ACC112 (cell line): ENCODE measurements around the gene CHI3L1.

Source experiments
- H2AFZ ChIP-seq: fragments of 200-600 bp; sonication (generic); one replicate; pipeline ENCODE4 v1.6.0; 2017; ENCODE audit warnings: antibody characterized with exemption, low read length; ENCODE audit not compliant: unreplicated experiment
- H3K27ac ChIP-seq: fragments of 200-600 bp; sonication (generic); 2 replicates; pipeline ENCODE4 v1.5.1; 2014; ENCODE audit warnings: low read depth, mild to moderate bottlenecking, antibody characterized with exemption, low read length, moderate library complexity
- H3K27me3 ChIP-seq: fragments of 200-600 bp; sonication (generic); 2 replicates; pipeline ENCODE4 v1.6.1; 2014; ENCODE audit warnings: mild to moderate bottlenecking, antibody characterized with exemption, low read length, moderate library complexity, mixed read lengths; ENCODE audit not compliant: insufficient read depth
- H3K36me3 ChIP-seq: fragments of 200-600 bp; sonication (generic); 2 replicates; pipeline ENCODE4 v1.6.1; 2016; ENCODE audit warnings: mild to moderate bottlenecking, antibody characterized with exemption, low read length, moderate library complexity, mixed read lengths; ENCODE audit not compliant: insufficient read depth
- H3K4me1 ChIP-seq: fragments of 200-600 bp; sonication (generic); one replicate; pipeline ENCODE4 v1.6.1; 2016; ENCODE audit warnings: low read length, mixed read lengths; ENCODE audit not compliant: insufficient read depth, unreplicated experiment, control insufficient read depth
- H3K4me3 ChIP-seq: fragments of 200-600 bp; sonication (generic); 2 replicates; pipeline ENCODE4 v1.5.1; 2014; ENCODE audit warnings: mild to moderate bottlenecking, low read depth, low read length
- H3K79me2 ChIP-seq: fragments of 200-600 bp; sonication (generic); one replicate; pipeline ENCODE4 v1.6.0; 2016; ENCODE audit warnings: low read length; ENCODE audit not compliant: control insufficient read depth, unreplicated experiment, insufficient read depth

CHI3L1 gene

DNA sequence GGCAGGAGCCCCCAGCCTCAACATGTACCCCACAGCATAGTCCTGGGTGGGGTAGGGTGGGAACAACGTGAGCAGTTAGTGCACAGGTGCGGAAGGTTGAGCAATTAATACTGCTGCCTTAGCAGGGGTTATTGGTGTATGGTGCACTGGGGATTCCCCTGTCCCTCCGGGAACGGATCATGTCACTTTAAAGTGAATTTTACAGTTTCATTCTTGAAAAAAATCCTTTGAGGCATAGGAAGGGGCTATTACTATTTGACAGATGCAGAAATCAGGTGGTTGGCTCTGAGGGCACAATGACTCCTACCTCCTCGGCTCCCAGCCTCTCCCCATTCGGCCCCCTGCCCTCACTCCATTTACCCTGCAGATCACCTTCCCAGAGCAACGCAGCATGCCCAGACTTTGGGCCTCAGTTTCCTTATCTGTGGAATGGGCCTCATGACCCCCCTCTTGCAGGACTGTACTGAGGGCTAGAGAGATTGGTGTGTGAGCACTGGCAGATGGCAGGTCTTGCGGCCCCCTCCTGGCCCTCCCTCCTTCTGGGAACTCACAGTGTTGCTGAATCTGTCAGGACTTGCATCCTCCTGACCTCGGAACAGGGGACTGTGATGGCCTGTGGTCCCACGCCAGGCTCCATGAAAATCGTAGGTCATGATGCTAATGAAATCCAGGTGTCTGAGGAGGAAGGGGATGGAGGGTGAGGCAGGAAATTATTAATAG is 5.7 kb downstream of the CHI3L1 start:
- H3K27ac ChIP-seq, result no peak overlapping the region
- H3K79me2 ChIP-seq, result no peaks in the 10 kb centered on the region
- no peak overlapping the region for H3K4me3 ChIP-seq
- H3K36me3 ChIP-seq, result no peaks in the 10 kb centered on the region
- no peak overlapping the region for H2AFZ ChIP-seq
- peaks cover 32% of the 10 kb centered on the region for H3K4me1 ChIP-seq
- H3K27me3 ChIP-seq, result no peaks in the 10 kb centered on the region

- Histone ChIP-seq H3K4me1 (peaks cover 36% of the 10 kb centered on the region), H3K27me3 (no peaks in the 10 kb centered on the region), H3K36me3 (no peaks in the 10 kb centered on the region), H3K4me3 (no peak overlapping the region), H2AFZ (no peak overlapping the region), H3K79me2 (no peaks in the 10 kb centered on the region), H3K27ac (no peak overlapping the region)
Measured at GRCh38 chr1:203179667-203180005, 6.9 kb downstream of the CHI3L1 start.

GRCh38 chr1:203178821-203179666 is 7.5 kb downstream of the CHI3L1 start:
- H3K27me3 ChIP-seq, result no peaks in the 10 kb centered on the region
- no peak overlapping the region for H3K27ac ChIP-seq
- no peaks in the 10 kb centered on the region for H3K79me2 ChIP-seq
- peaks cover 36% of the 10 kb centered on the region for H3K4me1 ChIP-seq
- H3K36me3 ChIP-seq, result no peaks in the 10 kb centered on the region
- no peak overlapping the region for H2AFZ ChIP-seq
- no peak overlapping the region for H3K4me3 ChIP-seq

- peak overlapping the region; percentile 64 for H2AFZ ChIP-seq
- peak overlapping the region; percentile 72 for H3K27ac ChIP-seq
- no peaks in the 10 kb centered on the region for H3K79me2 ChIP-seq
- H3K27me3 ChIP-seq, result no peaks in the 10 kb centered on the region
- H3K36me3 ChIP-seq, result no peaks in the 10 kb centered on the region
- H3K4me1 ChIP-seq, result peaks cover 36% of the 10 kb centered on the region
- peak overlapping the region; percentile 22; the same call in 1 of the 2 replicates for H3K4me3 ChIP-seq
Measured at GRCh38 chr1:203178083-203178482, 8.4 kb downstream of the CHI3L1 start.

DNA sequence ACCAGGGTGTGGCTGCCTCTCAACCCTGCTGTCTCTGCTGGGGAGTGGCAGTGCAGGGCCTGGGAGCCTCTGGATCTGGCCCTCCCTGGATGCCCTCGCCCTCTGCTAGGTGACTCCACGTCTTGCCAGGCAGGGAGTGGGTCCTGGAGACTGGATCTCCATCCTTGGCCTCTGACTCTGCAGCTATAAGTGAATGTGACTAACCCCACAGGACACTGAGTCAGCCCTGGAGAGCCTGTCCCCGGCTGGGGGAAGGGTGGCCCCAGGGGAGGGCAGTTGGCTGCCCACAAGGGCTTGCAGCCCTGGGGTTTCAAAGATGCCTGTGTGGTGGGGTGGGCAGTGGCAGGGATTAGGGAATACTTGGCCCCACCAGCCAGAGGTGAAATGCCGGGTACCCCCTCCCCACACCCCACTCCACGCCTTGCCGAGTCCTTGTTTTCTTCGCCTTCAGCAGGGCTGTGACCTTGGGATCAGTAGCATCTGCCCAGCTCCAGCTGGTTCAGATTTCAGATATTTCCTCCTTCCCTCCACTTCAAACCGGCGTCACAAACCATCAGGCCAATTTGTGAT is 8.9 kb downstream of the CHI3L1 start:
- no peaks in the 10 kb centered on the region for H3K36me3 ChIP-seq

GRCh38 chr1:203177036-203177405 is 9.5 kb downstream of the CHI3L1 start:
- Histone ChIP-seq H3K36me3 (no peaks in the 10 kb centered on the region), H3K27ac (peak overlapping the region; percentile 22), H3K4me1 (peaks cover 36% of the 10 kb centered on the region), H2AFZ (no peak overlapping the region), H3K79me2 (no peaks in the 10 kb centered on the region), H3K27me3 (no peaks in the 10 kb centered on the region), H3K4me3 (0 out of 2 replicates have a peak overlapping the region, but pooled peaks have one; percentile 22)

More for the DNA sequence above, 8.9 kb downstream of the CHI3L1 start:
- H3K4me1 ChIP-seq, result peaks cover 36% of the 10 kb centered on the region
- H3K27me3 ChIP-seq, result no peaks in the 10 kb centered on the region
- H2AFZ ChIP-seq, result peak overlapping the region; percentile 64
- peak overlapping the region; percentile 22 for H3K4me3 ChIP-seq
- peak overlapping the region; percentile 72 for H3K27ac ChIP-seq
- no peaks in the 10 kb centered on the region for H3K79me2 ChIP-seq

- no peaks in the 10 kb centered on the region for H3K27me3 ChIP-seq
- H3K4me1 ChIP-seq, result peaks cover 36% of the 10 kb centered on the region
- no peaks in the 10 kb centered on the region for H3K36me3 ChIP-seq
- no peaks in the 10 kb centered on the region for H3K79me2 ChIP-seq
- peak overlapping the region; percentile 22; the same call in 1 of the 2 replicates for H3K27ac ChIP-seq
- H3K4me3 ChIP-seq, result no peak overlapping the region
- H2AFZ ChIP-seq, result no peak overlapping the region
Measured at GRCh38 chr1:203176273-203177035, 10.1 kb downstream of the CHI3L1 start.

GRCh38 chr1:203175827-203176241 is 10.7 kb downstream of the CHI3L1 start:
- H3K27me3 ChIP-seq, result no peaks in the 10 kb centered on the region
- no peaks in the 10 kb centered on the region for H3K79me2 ChIP-seq
- no peaks in the 10 kb centered on the region for H3K36me3 ChIP-seq
- H3K4me3 ChIP-seq, result no peak overlapping the region
- H3K4me1 ChIP-seq, result peaks cover 36% of the 10 kb centered on the region
- H3K27ac ChIP-seq, result no peak overlapping the region
- H2AFZ ChIP-seq, result no peak overlapping the region

DNA sequence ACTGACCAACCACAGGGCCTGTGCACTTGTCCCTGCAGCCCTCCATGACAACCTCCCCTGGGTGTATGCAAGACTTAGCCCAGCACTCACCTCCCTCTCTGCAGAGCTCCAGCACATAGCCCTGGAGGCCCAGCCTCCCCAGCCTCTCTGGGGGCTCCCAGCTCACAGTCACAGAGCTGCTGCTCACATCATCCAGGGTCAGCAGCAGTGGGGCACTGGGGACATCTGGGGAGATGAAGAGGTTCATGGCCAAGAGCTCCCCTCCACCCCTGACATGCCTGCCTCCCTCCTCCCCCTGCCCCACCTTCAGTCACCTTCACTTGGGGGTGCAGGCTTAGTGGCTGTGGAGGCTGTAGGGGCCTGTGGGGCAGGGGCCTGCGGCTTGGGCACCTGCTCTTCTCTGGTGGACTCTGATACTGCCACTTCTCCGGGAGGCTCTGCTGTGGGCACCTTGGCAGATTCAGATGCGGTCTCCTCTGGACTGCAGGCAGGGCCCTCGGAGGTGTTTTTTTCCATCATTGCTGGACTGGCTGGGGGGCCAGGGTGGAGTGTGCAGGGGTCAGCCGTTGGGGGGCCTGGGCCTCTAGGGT is 11.2 kb downstream of the CHI3L1 start, which contains the start of gene MYBPH:
TSS of gene MYBPH (minus strand) at position 590 of the 590 bp plus-strand sequence. CDS start at position 519, 71 bp downstream.
- no peak within 1 kb of the TSS for H2AFZ ChIP-seq
- 0 out of 2 replicates have a peak within 1 kb of the TSS, but pooled peaks have one; percentile 22 for H3K27ac ChIP-seq
- H3K4me3 ChIP-seq, result no peak within 1 kb of the TSS
- no peaks in the 10 kb centered on the region for H3K36me3 ChIP-seq
- H3K27me3 ChIP-seq, result no peaks in the 10 kb centered on the region
- no peaks in the 10 kb centered on the region for H3K79me2 ChIP-seq
- peaks cover 36% of the 10 kb centered on the region for H3K4me1 ChIP-seq
